PFSK-1 (cell line): ENCODE results near the gene AFTPH.

Experiments
- FOXP2 ChIP-seq: optimal IDR thresholded peaks from 2 replicates; pipeline ENCODE3; 2011; ENCODE audit warnings: borderline replicate concordance, control low read depth, inconsistent platforms; ENCODE audit not compliant: insufficient read depth; ENCODE audit errors: extremely low read length, extremely low read depth
- POLR2AphosphoS5 ChIP-seq: IDR thresholded peaks from 2 replicates; pipeline ENCODE4 v1.6.1; 2012; ENCODE audit warnings: low read depth, mild to moderate bottlenecking, control low read depth, low read length, moderate library complexity
- REST ChIP-seq, 2 experiments: IDR thresholded peaks; 2 replicates each; pipeline versions ENCODE4 v1.6.1 to v1.8.0; 2011 to 2012; ENCODE audit warnings: low read depth in 2 of 2, low read length in 2 of 2, control low read depth in 1 of 2, inconsistent platforms in 1 of 2, mild to moderate bottlenecking in 1 of 2, moderate library complexity in 1 of 2; ENCODE audit not compliant: insufficient read depth in 1 of 2
- SIN3A ChIP-seq: IDR thresholded peaks from 2 replicates; pipeline ENCODE4 v1.6.1; 2012; ENCODE audit warnings: mild to moderate bottlenecking, low read length, moderate library complexity, borderline replicate concordance; ENCODE audit not compliant: insufficient read depth
- TAF1 ChIP-seq: IDR thresholded peaks from 2 replicates; pipeline ENCODE4 v1.6.1; 2012; ENCODE audit warnings: low read length, control low read depth, borderline replicate concordance; ENCODE audit not compliant: insufficient read depth

AFTPH gene

GRCh38 chr2:64586883-64587481 is 62.9 kb downstream of the AFTPH start:
- TF ChIP-seq REST (IDR thresholded peaks at IDR 0.05; ENCODE audit: insufficient read depth in 1 of 2, low read depth in 2 of 2, low read length in 2 of 2) (no peak), POLR2AphosphoS5 (no peak), FOXP2 (no peak), TAF1 (no peak), SIN3A (no peak)

GRCh38 chr2:64587561-64587960 is 63.4 kb downstream of the AFTPH start:
- no peak for TF ChIP-seq SIN3A
- no peak for TF ChIP-seq TAF1
- TF ChIP-seq REST (IDR thresholded peaks at IDR 0.05; ENCODE audit: insufficient read depth in 1 of 2, low read depth in 2 of 2, low read length in 2 of 2): no peak
- no peak for TF ChIP-seq FOXP2
- no peak for TF ChIP-seq POLR2AphosphoS5

- TF ChIP-seq TAF1: no peak
- TF ChIP-seq REST (IDR thresholded peaks at IDR 0.05; ENCODE audit: insufficient read depth in 1 of 2, low read depth in 2 of 2, low read length in 2 of 2): no peak
- no peak for TF ChIP-seq SIN3A
- TF ChIP-seq POLR2AphosphoS5: no peak
- TF ChIP-seq FOXP2: no peak
Measured at GRCh38 chr2:64591188-64591587, 67.1 kb downstream of the AFTPH start.

GRCh38 chr2:64593035-64593655 is 69.0 kb downstream of the AFTPH start:
- TF ChIP-seq POLR2AphosphoS5 (no peak), FOXP2 (no peak), TAF1 (no peak), SIN3A (no peak), REST (IDR thresholded peaks at IDR 0.05; ENCODE audit: insufficient read depth in 1 of 2, low read depth in 2 of 2, low read length in 2 of 2) (no peak)
